Prostate gland (tissue), 2 donors: ENCODE results near the gene PRSS23.

Experiments
- POLR2A ChIP-seq: fragments of 450-650 bp; IDR thresholded peaks from one replicate; pipeline ENCODE4 v1.6.1; 2016; ENCODE audit warnings: antibody characterized with exemption, mild to moderate bottlenecking
- TF ChIP-seq, protein P1 (sequence below), 4 experiments: fragments of 200-600 bp in 2 of 4; fragments of 450-650 bp in 2 of 4; sonication (generic) in 2 of 4; IDR thresholded peaks; 1 replicate in 3 of 4; 2 replicates in 1 of 4; pipeline ENCODE4 v1.5.1; 2016 to 2019; ENCODE audit warnings: antibody characterized with exemption in 4 of 4, mild to moderate bottlenecking in 2 of 4, moderate library complexity in 2 of 4

DNA sequence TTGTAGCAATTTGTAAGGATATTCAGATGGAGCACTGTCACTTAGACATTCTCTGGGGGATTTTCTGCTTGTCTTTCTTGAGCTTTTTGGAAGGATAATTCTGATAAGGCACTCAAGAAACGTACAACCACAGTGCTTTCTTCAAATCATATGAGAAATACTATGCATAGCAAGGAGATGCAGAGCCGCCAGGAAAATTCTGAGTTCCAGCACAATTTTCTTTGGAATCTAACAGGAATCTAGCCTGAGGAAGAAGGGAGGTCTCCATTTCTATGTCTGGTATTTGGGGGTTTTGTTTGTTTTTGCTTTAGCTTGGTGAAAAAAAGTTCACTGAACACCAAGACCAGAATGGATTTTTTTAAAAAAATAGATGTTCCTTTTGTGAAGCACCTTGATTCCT is 9.9 kb downstream of the PRSS23 start:
- TF ChIP-seq POLR2A: no peak
- TF ChIP-seq, protein P1, sequence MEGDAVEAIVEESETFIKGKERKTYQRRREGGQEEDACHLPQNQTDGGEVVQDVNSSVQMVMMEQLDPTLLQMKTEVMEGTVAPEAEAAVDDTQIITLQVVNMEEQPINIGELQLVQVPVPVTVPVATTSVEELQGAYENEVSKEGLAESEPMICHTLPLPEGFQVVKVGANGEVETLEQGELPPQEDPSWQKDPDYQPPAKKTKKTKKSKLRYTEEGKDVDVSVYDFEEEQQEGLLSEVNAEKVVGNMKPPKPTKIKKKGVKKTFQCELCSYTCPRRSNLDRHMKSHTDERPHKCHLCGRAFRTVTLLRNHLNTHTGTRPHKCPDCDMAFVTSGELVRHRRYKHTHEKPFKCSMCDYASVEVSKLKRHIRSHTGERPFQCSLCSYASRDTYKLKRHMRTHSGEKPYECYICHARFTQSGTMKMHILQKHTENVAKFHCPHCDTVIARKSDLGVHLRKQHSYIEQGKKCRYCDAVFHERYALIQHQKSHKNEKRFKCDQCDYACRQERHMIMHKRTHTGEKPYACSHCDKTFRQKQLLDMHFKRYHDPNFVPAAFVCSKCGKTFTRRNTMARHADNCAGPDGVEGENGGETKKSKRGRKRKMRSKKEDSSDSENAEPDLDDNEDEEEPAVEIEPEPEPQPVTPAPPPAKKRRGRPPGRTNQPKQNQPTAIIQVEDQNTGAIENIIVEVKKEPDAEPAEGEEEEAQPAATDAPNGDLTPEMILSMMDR (IDR thresholded peaks at IDR 0.05): no peak
